DMS53 (cell line): ENCODE data around the gene SPEM2.

ENCODE experiments used
- DNase-seq: peaks from one replicate; lab custom pipeline; 2025; lab: John Stamatoyannopoulos, UW

Gene SPEM2

DNA sequence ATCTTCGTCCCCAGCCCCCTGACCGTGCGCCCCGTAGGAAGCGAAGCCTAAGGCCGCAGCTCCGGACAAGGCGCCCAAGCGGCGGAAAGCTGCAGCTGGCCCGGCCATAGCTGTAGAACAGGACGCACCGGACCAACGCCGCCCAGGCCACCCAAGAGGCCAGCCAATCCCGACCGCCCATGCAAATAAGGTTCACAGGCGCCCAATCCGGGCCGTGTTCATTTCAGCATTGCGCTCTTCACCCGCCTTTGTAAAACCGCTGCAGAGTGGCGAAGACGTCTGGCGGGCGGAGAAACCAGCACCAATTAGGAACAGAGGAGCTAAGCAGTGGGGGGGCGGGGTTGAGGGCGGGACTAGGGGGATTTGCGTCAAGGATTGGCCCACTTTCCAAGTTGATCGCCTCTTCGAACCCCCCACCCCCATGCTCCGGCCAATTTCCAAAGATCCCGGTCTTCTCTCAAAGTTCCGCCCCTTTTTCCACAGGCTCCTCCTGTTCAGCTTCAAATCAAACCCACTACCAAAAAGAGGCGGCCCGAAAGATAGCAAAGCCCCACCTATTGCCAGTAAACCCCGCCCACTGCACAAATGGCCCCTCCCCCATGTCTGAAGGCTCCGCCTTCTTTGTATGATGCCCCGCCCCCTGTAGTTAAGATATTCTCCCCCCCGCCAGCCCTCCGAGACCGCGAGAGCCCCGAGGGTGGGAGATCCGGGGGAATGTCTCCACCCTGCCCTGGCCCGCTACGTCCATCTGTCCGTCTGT, 21.3 kb upstream of the SPEM2 start, which contains the start of gene TMEM256:
TSS of gene TMEM256 (minus strand) at position 121 of the 760 bp plus-strand sequence. CDS start at position 108, 13 bp downstream.
- peak; percentile 100 for DNase-seq

DNA sequence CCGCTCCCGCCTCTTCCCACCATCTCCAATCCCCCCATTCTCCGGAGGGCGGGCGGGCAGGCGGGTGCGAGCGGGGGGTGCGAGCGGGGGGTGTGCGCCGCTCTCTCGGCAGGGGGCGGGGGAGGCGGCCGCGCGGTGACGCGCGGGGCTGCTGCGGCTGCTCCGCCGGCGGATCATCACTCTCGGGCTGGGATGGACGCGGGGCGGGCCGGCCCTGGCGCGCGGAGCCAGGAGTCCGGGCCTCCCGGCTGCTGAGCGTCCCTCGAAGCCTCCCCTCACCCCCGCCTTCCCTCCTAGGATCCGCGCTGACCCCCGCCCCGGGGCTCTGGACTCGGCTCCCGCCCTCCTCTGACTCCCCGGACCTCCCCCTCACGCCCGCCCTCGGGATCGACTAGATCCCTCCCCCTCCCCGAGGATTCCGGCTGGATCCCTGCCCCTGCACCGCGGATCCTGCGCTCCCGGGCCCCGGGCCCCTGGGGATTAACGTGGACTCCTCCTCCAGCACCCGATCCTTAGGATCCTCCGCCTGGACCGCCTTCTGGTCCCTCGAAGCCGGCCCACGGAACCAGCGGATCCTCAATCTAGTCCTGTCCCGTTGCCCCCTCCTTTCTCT, 20.6 kb upstream of the SPEM2 start:
- DNase-seq, result peak; percentile 92

DNA sequence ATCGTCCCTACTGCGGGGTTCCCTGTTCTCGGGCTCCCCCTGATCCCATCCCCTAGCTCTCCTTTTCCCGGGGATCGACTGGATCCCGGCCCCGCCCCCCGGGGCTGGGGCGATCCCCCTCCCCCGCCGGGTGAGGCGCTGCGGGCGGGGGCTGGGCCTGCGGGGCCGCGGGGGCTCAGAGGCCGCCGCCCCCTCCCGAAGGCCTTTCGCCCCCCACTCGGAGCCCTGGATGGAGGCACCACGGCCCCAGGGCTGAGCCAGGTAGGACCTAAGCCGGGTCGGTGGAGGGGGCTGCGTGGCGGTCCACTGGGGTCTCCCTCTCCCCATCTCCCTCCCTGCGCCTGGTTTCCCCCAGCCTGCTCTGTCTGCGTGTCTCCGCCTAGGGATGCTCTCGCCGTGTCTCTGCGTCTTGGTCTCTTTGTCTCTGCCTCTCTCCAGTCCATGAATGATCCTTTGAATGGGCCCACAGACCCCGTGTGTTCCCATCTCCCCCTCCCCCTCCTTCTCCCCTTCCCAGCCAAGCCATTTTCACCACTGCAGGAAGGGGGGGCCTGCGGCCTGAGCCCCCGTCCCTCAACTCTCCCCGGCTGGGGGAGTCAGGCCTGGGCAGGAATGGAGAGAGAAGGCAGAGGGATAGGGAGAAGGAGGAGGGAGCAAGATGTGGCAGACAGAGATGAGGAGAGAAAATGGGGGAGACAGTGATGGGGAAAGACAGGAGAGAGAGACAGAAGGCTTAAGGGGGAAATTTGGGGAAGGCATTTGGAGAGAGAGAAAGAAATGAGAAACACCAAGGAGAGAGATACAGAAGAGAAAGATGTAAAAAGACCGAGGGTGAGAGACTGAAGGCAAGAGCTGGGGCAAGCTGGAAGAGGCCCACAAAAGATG, 19.8 kb upstream of the SPEM2 start:
- peak; percentile 50 for DNase-seq

DNA sequence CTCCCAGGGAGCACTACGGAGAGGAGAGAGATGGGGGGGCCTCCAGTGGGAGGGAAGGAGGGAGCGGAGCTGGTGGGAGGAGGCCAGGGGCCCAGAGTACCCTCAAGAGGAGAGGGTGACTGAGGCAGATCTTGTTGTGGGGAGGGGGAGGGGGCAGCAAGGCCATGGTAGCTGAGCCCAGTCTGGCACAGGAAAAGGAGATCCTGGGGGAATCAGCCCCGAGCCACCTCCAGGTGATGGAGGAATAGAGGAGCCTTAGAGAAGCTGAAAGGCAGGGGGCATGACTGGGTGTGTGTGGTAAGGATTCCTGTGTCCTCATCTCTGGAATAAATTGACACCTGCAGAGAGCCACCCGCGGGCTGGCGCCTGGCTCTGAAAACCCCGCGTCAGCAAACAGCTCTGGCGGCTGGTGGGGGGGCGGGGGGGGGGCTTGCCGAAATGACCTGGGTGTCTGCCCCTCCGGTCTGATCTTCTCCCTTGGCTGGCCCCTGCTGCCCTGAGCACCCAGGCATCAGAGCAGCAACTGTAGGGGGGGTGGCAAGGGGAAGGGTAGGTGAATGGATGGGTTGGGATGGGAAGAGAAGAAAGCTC, 19.1 kb upstream of the SPEM2 start:
- peak; percentile 35 for DNase-seq

DNA sequence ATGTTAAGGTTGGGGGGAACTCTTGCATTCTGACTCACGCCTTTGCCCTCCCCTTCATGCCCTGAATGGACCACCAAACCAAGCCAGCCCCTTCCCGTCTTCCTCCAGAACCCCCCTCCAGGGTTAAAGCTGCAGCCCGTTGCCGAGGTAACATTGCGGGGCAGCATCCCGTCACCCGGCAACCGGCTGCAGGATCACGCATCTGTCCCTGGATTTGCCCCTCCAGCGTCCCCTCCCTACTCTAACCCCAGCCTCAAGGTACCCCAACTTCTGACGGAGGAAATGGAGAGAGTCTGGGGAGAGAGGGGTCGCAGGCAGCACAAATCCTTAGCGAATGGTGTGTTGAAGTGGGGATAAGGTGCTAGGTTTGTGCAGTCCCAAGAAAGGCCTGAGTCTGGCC, 18.3 kb upstream of the SPEM2 start:
- DNase-seq, result no peak

GRCh38 chr17:7407485-7408251, 17.7 kb upstream of the SPEM2 start, which contains the start of gene NLGN2:
Gene NLGN2, plus strand, starts transcription at chr17:7407845. Its CDS starts 411 bp downstream, at chr17:7408256.
- no peak for DNase-seq

- no peak for DNase-seq
Observed at GRCh38 chr17:7408252-7408727, 17.1 kb upstream of the SPEM2 start.

- DNase-seq, result no peak
Observed at GRCh38 chr17:7408863-7409262, 16.6 kb upstream of the SPEM2 start.

GRCh38 chr17:7409716-7410115, 15.7 kb upstream of the SPEM2 start:
- DNase-seq, result no peak

DNA sequence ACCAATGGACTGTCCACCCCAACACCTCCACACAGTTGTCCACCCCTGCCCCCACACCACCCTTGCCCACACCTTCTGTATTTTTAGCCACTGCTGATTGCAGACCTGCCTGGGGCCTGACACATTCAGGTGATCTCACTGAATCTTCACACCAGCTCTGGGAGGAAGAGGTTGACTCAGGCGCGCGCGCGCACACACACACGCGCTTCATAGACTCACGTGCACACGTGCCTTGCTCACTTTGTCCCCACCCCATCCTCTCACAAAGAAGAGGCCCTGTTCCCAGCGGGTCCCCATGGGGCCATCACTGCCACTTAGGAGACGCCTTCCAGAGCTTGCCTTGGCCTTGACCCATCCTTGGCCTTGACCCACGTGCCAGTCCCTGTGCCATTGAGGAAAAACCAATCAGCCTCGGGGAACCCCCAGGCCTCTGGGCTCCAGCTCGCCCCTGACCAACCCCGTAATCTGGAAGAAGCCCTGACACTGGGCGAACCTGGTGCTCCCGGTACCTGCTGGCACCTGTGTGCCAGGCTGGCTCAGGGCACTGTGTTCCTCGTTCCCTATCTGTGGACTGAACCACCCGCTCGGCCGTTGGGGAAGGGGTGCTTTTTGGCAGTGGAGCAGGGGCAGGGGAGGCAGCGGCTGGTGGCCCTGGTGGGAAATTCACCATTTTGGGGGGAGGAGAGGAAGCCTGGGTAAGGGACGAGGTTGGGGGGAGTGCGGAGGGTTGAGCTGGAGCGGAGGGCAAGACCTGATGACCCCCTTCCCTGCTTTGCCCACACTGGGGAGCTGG, 14.6 kb upstream of the SPEM2 start:
- DNase-seq, result no peak

DNA sequence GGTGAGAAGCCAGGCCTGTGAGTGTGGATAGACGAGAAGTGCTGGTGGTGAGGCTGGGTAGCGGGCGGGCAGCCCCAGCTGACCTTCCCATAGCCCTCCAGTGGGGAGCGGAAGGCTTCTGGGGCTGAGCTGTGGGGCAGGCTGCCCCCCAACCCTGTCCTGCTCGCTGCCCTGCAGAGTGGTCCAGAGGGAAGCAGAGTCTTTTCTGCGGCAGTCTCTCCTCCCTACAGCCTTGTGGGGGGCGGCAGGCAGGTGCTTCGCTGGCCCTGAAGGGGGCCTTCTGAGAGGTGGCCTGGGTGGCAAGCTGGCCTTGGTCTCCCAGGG, 14.0 kb upstream of the SPEM2 start:
- DNase-seq, result no peak

DNA sequence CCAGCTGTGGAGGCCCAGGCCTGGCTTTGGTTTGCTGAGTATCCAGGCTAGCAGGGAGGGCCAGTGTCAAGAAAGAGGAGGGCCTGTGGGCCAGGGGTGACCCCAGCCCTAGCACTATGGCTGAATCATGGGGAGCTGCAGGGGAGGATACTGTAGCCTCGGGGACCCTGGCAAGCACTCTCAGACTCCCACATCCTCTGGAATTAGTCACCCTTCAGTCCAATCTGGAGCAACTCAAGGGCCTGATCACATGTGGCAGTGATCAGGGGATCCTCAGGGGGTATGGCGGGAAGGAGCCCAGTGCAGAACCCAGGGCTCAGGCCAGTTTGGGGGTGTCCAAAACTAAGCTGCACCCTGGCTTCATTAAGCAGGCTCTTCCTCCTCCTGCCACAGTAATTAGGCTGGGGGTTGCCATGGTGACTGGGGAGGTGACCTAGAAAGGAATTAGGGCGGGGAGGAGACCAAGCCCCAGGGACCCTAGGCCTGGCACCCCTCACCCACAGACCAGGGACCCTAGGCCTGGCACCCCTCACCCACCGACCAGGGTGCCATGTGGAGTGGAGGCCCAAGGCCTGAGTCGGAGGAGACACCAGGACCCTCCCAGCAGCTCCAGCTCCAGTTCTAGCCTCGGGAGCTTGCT, 11.9 kb upstream of the SPEM2 start:
- no peak for DNase-seq

DNA sequence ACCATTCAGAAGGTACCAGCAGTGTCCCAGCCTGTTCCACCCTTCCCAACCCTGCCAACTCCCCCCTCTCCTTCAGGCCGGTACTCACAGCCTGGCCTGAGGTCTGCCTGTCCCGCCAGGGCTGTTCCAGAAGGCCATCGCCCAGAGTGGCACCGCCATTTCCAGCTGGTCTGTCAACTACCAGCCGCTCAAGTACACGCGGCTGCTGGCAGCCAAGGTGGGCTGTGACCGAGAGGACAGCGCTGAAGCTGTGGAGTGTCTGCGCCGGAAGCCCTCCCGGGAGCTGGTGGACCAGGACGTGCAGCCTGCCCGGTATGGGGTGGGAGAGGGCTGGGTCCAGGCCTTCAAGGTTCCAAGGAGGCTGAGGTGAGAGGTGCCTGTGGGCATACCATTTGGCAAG, 10.6 kb upstream of the SPEM2 start:
- DNase-seq, result no peak

- no peak for DNase-seq
Observed at GRCh38 chr17:7415784-7416183, 9.6 kb upstream of the SPEM2 start.

DNA sequence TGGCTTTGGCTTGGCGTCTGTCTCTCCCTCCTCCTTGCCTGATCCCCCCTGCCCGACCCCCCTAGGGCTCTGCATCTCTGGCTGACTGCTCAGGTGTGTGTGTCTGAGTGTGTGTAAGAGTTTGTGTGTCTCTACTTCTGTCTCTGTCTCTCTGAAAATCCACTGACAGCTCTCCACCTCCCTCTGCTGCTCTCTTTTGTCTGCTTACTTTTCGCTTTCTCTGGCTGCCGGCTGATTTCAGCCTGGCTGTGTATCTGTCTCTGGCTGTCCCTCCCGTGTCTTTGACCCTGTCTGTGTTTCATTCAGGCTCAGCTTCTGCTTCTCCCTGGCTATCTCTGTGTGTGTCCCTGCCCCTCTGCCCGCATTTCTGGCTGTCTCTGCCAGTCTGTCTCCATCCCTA, 9.1 kb upstream of the SPEM2 start:
- DNase-seq, result no peak

- DNase-seq, result no peak
Observed at GRCh38 chr17:7417056-7417655, 8.3 kb upstream of the SPEM2 start.

- DNase-seq, result no peak
Observed at GRCh38 chr17:7418472-7419152, 6.8 kb upstream of the SPEM2 start.

- no peak for DNase-seq
Observed at GRCh38 chr17:7419819-7420610, 5.4 kb upstream of the SPEM2 start, which contains the start of gene SPEM1. Gene SPEM1, plus strand, starts transcription at chr17:7420324. Its CDS starts 61 bp downstream, at chr17:7420385.
